Pons (tissue), 1 donor: Measurements from ENCODE around the gene OSBPL5.

Experiments
- DNase-seq: peaks from one replicate; pipeline ENCODE4 v3.0.0-alpha.2; 2016; ENCODE audit warnings: low spot score

OSBPL5 gene

GRCh38 chr11:3197878-3198528 is 32.9 kb upstream of the OSBPL5 start:
- DNase-seq, result no peak

DNA sequence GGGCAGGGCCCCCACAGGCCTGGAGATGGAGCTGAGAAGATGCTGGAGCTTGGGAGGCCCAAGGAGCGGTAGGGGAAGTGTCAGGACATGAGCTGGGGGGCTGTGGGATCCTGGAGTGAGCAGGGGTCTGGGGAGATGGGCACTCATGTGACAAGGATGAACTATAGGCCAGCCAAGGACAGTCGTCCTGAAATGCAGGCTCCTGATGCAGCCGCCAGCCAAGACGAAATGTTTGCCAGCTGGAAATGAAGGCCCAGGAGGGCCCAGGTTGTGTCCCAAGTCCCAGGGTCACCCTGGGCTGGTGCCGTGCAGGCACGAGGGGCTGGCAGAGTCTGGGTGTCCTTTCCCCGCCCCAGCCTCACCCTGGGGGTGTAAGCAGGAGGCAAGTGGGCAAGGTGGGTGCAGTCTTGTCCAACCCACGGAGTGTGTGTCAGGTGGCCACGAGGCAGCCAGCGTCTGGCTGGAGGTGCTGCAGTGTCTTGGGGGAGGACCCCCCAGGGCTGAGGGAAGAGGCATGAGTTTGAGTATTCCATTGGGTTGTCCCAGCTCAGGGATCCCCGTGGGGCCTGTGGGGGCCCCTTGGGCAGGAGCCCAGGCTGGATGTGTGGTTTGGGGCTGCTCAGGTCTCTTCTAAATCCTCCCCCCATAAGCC is 32.1 kb upstream of the OSBPL5 start:
- no peak for DNase-seq

DNA sequence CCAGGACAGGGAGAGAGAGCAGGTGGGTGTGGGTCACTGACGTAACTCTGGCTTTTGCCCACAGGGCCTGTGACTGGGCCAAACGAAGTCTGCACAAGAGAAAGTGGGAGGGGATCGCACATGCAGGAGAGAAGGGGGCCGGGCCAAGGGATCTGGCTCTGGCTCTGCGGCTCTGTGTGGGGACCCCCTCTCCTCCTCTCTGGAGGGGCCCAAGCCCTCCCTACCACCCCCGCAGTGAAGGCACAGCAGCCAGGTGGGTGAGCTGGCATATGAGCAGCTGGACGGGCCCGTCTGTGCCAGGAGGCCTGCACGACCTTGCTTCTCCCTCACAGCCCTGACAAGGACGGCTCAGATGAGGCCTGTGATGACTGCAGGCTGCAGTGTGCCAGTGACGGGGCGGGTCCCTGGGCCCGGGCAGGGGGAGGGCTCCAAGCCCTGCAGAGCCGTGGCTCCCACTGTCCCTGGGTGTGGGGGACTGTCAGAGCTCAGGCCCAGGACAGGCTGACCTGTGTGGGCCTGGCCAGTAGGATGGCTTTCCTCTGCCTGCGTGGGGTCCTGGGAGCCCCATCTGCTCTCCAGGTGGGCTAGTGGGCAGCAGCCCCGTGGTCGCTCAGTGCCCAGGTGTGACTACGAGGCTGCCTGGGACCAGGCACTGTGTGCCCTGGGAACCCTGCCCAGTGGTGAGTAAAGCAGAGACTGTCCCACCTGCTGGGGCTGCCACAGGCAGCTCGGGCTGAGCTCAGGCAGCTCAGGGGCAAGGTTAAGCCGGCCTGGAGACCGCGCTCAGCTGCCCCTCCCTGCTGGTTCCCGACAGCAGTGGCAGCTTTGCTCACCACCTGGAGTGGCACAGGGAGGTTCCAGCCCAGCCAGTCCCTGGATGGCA is 31.3 kb upstream of the OSBPL5 start:
- no peak for DNase-seq

- no peak for DNase-seq
Observed at GRCh38 chr11:3195251-3196160, 30.4 kb upstream of the OSBPL5 start.

- DNase-seq, result no peak
Observed at GRCh38 chr11:3194016-3194816, 29.1 kb upstream of the OSBPL5 start.

GRCh38 chr11:3193373-3194015 is 28.4 kb upstream of the OSBPL5 start:
- DNase-seq, result no peak

DNA sequence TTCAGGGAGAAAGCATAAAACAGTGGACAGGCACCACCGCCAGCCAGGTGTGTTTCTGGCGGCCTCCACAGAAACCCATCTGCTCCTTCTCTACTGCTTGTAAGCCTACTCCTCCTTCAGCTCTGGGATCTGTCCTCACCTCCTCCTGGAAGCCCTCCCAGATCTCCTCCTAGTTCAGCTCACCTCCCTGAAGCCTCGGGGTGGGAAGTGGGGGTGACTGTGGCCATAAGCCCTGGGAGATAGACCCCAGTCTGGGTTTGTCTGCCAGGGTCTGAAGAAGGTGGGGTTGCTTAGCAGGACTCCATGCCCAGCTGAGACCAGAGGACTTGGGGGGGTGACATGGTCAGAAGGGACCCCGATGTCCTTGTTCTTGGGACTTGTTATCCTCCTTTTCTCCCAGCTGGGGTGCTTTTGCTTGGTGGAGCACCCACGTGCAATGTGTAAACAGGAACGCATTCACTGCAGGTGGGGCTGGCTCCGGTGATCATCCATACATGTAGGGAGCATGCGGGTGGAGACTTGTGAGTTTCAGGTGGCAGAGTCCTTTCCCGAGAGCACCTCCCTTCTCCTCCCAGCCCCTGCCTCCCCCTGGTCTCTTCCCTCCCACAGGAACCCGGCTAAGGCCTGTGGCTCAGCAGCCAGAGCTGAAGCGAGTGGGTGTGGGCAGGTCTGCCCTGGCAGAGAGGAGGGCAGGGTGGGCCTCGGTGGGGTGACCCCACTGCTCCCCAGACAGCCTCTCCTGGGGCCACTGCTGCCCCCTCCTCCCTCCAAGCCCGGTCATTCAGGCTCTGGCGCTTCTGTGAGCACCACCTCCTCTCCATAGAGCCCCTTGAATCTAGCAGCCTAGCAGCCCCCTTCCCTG is 27.6 kb upstream of the OSBPL5 start:
- no peak for DNase-seq

DNA sequence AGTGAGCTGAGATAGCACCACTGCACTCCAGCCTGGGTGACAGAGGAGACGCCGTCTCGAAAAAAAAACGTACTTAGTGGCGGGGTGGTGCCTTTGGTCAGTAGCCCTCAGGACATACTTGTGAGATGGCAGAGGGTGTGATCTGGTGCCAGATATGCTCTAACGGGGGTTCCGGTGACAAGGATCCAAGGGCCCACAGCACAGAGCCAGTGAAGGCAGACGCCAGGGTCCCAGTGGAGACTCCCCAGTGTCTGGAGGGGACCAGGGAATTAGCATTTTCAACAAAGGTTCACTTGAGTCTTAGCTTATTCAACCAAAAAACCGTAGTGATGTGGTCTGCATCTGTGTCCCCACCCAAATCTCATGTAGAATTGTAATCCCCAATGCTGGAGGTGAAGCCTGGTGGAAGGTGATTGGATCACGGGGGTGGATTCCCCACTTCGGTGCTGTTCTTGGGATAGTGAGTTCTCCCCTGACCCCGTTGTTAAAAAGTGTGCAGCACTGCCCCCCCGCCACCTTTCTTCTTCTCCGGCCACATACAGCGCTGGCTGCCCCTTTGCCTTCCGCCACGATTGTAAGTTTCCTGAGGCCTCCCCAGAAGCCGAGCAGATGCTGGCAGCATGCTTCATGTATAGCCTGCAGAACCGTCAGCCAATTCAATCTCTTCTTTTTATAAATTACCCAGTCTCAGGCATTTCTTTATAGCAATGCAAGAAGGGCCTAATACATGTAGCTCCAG is 26.6 kb upstream of the OSBPL5 start:
- no peak for DNase-seq

DNA sequence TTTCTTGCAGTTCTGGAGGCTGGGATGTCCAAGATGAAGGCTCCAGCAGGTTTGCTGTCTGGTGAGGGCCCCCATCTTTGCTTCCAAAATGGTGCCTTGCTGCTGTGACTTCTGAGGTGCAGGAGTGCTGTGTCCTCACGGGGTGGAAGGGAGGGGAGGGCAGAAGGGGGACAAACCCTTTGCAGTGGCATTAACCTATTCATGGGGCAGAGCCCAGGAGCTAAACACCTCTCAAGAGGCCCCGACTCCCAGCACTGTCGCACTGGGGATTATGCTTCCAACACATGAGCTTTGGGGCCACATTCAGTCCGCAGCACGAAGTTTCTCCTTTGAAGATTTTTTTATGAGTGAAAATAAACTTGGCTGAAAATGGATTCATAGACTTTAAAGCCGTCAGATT is 25.5 kb upstream of the OSBPL5 start:
- DNase-seq, result no peak

DNA sequence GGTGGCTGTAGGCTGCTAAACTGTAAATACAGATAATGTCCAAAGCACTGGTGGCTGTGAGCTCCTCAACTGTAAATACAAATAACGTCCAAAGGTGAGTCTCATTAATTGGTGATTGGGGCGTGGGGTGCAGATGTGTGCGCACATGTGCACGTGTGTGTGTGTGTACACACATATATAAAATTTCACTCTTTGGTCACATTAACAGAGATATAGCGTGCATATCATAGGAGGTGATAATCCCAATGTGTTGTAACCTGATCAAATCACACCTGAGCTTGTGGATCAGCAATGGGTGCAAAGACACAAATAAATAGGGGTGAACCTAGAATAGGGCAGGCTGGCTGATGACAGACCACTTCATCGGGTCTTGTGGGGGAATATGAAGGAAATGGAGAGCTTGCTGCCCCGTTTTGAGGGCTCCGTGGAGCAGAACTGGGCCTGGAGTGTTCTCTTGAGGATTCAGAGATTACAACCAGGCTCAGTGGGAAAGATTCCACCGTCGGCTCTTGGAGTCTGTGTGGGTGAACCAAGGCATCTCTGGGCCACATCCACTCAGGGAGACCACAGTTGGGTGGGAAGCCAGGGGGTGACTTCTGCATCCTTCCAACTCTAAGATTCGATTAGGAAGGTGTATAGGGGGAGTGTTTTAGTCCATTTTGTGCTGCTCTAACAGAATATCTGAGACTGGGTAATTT is 24.9 kb upstream of the OSBPL5 start:
- no peak for DNase-seq

DNA sequence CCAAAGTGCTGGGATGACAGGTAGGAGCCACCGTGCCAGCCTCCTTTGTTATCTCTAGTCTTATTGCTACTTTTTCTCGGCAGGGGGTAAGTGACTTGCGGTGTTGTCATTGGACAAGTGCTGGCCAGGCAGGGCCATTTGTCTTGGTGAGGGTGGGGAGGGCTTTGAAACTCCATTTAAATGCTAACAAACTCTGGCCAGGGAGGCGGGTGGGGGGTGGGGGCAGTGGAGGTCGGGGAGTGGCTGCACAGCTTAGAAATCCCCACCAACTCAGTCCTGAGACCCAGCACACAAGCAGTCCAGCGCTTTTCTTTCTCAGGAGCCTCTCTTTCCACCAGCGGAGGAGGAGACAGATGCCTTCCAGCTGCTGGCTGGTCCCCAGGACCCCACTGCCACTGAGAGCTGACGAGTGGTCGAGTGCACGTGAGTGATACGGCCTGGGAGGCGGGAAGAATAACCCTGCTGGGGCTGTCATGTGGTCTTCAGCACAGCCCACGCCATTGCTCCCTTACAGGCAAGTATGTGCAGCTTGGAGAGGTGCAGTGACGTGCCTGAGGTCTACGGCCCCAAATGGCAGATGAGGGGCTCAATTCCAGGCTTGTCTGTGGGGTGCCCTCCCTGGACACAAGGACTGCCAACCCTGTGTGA is 24.2 kb upstream of the OSBPL5 start:
- DNase-seq, result no peak

GRCh38 chr11:3188496-3189195 is 23.5 kb upstream of the OSBPL5 start:
- DNase-seq, result no peak

DNA sequence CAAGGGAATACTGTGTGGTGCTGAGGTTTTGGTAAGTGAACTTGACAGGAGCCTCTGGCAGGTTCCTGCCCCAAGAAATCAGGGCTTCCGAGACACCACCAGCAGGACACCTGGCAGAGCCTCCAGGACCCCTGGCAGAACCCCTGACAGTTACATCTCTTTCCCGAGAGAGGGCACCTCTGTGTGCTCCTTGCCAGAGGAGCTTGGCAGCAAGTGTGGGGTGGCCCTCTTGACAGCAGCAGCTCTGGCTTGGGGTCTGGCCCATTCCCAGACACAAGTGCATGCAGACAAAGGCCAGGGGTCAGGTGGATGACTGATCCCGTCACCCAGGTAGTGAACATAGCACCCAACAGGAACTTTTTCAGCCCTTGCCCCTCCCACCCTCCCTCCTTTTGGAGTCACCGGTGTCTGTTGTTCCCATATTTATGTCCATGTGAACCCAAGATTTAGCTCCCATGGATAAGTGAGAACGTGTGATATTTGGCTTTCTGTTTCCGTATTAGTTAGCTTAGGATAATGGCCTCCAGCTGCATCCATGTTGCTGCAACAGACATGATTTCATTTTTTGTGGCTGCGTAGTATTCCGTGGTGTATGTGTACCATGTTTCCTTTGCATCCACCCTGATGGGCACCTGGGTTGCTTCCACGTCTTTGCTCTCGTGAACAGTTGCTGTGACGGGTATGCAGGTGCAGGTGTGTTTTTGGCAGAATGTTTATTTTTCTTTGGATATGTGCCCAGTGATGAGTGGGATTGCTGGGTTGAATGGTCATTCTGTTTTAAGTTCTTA is 21.2 kb upstream of the OSBPL5 start:
- DNase-seq, result no peak

GRCh38 chr11:3184732-3185347 is 19.7 kb upstream of the OSBPL5 start:
- DNase-seq, result no peak

- DNase-seq, result no peak
Observed at GRCh38 chr11:3183523-3183922, 18.4 kb upstream of the OSBPL5 start.

GRCh38 chr11:3182462-3182852 is 17.3 kb upstream of the OSBPL5 start:
- DNase-seq, result no peak
